Activated CD4-positive, alpha-beta T cell treated with anti-CD3 and anti-CD28 coated beads, Interleukin-10, Interleukin-2, amounts not matched to agents 100 ng/mL and 50 ng/mL, durations not matched to agents 16 hours and 8 hours (primary cell): ENCODE measurements around the gene FYB1.

Experiments used
- DNase-seq: peaks from one replicate; pipeline ENCODE4 v3.0.0-alpha.2; 2020

Gene FYB1

DNA sequence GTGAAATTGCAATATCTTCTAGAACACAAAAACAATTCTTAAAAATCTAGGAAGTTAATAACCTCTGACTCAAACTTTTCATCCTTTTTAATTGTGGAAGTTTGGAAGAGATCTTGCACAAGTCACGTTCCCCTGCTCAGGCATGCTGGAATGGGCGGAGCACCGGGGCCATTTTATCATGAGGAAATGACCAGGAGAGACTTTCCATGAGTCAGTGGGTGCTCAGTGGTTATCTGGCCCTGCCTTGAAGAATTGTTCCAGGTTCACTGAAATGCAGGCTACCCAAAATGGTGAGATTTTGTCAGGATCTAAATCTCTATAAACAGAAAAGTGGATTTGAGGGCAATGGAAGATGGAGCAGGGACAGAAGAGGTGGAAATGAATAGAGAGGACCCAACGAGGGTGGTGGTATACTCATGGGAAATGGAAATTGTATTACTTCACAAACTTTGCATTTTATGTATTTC lies 61.2 kb downstream of the FYB1 start:
- DNase-seq, result no peak

GRCh38 chr5:39157701-39158100 lies 61.7 kb downstream of the FYB1 start:
- no peak for DNase-seq

DNA sequence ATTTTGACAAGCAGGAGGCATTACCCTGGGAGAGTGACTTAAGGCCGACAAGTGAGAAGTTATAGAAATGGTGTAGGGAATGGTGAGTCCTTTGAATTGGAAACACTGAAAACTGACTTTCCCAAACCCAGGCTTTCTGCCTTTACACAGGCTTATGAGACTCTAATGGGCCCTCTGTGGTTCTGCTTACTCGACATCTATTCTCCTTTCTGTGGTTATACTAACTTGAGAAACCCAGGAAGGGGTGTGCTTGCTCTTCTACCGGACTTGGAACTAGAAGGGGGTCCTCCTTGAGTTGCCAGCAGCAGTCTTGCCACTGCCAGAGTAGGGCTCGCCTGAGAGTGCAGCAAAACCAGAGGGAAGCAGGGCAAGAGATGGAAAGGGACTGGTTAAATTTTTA lies 63.3 kb downstream of the FYB1 start:
- no peak for DNase-seq

DNA sequence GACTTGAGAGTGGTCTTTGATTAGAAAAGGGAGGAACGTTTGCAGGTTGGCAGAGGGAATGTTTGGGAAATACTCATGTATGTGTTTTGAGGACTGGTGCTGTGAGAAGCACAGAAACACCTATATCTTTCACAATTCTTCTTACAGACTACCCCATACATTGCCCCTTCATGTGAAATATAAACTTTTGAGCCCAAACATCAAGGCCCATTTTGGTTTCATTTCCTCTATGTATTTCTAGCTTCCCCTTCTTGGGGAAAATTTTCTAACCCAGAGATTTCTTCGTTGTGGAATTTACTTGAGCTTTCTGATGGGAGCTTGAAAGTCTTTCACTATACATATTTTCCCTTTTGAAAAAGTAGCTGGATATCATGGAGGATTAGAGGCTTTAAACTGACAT lies 67.6 kb downstream of the FYB1 start:
- no peak for DNase-seq

GRCh38 chr5:39149966-39150365 lies 69.4 kb downstream of the FYB1 start:
- DNase-seq, result no peak

DNA sequence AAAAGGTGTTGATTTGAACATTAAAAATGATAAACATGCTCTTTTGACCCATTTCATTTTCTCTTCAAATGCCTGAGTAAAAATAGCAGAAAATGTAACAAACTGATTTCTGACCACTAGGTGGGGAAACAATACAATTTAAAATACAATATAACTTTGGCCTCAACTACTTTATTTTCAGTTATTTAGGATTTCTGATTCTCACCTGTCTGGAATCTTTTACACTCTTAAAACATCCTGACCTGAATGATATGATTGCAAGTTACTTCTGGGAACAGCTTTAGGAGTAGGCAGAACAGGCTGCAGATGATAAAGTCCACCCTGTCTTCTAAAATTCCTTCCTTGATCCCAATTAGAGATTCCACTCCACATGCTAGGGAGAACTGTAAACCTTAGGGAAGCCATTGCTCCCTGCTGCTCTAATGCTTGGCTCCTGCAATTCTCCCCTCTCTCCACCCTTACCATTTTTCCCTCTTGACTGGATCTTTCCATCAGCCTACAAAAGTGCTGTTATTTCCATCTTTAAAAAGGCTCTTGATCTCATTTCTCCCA lies 70.3 kb downstream of the FYB1 start:
- DNase-seq, result peak; percentile 41

DNA sequence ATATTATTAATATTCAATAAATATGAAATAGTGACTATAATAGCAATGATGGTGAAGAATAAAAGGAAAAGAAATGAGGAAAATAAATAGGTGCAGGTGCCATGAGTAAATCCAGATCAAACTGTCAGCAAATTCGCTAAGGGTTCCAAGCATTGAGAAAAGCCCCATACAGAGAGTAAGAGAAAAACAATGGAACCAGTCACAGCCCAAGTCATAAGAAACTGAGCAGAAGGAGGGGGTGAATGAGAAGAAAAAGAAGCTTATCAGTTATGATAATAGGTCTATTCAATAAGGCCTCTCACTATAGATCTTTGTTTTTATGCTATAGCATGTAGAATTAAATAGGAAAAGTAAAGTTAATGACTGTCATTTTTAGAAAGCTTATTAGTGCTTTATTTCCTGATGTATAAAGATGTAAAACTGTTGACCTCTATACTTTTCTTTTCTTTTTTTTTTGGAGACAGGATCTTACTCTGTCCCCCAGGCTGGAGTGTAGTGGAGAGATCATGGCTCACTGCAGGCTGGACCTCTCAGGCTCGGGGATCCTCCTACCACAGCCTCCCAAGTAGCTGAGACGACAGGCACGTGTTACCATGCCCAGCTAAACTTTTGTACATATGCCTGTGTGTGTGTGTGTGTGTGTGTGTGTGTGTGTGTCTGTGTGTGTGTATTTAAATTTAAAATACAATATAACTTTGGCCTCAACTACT lies 72.4 kb downstream of the FYB1 start:
- no peak for DNase-seq

DNA sequence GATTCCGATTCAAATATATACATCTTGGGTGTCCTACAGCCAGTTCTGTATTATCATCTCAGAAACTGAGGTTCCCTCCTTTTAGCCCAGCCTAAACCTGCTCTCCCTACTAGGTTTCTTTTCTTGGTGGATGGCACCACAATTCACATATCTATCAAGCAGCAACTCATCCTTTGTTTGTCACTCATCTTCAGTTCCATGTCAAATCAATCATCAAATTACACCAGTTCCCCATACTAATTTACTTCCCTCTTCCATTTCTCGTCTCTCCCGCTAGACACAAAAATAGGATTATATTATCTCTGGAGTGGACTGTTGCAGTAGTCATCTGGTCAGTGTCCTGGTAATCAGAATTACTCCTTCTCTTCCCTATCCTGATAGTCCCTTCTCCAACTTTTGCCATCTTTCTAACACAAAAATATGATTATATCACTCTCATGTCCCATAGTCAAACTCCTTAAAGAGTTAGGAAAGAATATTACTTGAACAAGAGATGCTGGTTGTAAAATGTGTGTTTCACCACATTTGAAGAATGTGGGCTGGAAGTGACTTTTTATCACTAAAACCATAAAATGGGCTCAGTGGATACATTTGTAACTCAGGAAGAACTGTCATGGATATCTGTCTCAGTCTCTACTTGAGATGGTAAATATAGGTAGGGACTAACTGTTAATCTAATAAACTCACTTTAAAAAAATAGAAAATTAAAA lies 76.1 kb downstream of the FYB1 start:
- no peak for DNase-seq

GRCh38 chr5:39140558-39141168 lies 78.7 kb downstream of the FYB1 start:
- DNase-seq, result no peak

DNA sequence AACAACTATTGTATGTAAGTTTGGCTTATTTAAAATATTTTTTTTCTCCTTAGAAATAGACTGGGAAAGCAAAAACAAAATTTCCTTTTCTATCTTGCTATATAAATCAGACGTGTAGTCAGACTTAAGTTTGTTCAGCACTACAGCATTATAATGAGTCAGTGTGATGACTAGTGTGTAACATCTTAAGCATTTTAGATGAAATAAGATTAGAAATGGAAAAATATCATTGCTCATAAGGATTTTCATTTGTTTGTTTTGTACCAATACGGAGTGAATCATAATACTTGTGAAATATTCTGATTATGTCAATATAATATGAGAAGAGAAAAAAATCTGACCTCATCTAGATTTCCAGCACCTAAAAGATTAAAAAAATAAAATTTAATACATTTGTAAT lies 80.5 kb downstream of the FYB1 start:
- DNase-seq, result no peak

GRCh38 chr5:39137819-39138451 lies 81.4 kb downstream of the FYB1 start:
- DNase-seq, result no peak

DNA sequence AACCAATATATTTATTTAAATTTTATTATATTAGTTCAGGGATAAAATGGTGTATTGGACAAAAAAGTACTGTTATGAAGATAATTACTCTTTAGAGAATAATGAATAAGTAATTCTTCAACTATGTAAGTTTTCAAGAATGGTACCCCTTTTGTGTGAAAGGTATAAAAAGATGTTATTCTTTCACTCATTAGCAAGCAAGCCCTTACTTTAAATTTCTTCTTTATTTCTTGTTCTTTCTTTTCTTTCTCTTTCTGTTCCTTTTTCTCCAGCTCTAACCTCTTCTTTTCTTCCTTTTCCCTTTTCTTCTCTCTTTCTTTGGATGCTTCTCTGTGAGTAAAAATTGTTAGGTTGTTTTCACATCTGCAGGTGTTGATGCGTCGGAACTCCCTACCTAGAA lies 82.0 kb downstream of the FYB1 start:
- no peak for DNase-seq

GRCh38 chr5:39132792-39133191 lies 86.6 kb downstream of the FYB1 start:
- DNase-seq, result no peak

DNA sequence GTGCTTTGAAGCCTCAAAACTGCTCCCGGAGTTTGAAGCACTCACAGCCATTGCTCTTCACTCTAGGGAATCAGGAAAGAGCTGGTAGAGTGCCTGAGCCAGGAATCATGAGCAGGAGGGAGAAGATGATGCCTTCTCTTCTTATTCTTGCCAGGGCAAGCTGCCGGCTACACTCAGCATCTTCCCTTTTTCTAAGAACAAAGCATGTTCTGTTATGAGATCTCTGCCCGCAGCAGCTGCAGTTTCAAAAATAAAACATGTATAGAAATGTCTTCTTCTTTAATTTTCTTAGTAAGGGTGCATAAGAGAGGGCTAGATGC lies 87.3 kb downstream of the FYB1 start:
- no peak for DNase-seq

DNA sequence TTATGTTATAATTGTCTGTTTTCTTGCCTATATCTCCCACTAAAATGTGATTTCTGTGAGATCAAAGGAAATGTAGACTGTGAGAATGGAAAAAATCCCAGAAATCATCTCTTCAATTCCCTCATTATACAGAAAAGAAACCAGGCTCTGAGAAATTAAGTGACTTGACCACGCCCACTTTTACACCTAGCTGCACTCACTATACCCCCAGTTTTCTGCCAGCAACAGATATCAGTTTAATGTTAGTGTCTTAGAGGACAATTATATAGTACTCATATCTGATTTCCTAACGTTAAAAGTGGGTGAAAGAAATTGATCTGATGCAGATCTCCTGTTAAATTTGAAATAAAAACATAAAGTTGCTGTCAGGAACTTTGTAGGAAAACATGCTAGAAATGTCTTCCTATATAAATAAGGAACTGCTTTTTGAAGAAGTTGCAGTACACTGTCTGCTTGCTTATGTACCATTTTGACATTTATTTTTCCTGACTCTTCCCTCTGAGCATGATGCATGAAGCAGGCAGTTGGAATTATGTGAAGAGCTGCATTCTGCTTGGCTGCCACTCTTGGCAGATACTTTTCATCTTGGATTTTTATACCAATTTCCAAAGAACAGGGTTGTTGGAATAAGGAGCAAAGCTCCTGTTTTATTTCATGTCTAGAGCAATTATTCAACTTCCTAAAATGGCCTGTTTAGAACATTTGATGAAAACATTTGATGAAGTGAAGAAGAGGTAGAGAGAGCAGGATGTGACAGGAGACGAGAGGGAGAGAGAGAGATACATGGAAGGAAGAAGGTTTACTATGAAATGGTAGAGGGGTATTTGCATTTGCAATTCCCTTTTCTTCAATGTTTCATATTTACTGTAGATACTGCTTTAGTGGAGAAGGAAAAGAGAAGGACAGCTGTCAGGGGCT lies 87.9 kb downstream of the FYB1 start:
- no peak for DNase-seq

DNA sequence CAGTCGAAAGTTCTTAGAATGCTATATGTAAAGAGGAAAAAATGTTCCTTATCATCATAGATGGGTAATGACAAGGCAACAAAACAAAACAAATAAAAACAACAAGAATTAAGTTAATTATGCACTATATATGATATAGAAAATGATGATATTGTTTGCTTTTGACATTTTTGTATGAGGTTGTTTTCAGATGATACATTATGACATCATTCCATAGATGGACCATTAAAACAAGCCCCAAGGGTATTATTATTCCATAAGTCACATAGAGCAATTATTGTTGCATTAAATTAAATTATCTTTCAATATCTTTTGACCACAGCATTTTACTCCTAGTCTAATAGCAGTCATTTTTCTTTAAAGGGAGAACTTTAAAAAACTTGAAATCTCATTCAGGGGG lies 88.6 kb downstream of the FYB1 start:
- DNase-seq, result no peak

GRCh38 chr5:39121922-39122321 lies 97.4 kb downstream of the FYB1 start:
- DNase-seq, result no peak

DNA sequence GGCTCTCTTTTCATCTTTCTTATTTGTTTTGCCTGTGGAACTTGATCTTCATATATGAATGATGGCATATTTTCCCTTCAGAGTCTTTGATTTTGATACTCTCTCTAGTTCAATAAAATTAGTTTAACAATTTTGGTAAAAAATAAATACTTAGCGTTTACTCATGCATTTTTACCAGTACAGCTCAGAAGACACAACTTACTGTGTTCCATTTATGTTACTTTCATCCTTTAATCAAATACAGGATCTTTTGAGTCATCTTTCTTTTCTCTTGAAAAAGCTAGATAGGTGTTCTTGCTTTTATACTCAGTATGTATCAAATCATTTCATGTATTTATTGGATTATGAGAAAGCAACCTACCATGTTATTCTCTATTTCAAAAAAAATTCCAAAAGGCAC lies 98.0 kb downstream of the FYB1 start:
- DNase-seq, result no peak

DNA sequence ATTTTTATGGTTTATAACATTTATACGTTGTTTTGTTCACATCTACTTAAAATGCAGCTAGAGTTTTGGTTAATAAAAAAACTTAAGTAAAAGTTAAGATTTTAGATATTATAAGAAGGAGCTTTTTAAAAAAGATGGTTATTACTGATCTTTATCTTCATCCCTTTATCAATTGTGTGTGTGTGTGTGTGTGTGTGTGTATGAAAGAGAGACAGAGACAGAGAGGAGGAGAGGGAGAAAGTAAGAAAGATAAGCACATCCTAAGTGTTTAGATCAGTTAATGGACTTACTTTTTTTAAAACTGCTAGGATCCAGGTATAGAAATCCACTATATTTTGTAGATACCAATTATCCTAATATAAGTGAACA lies 99.3 kb downstream of the FYB1 start:
- DNase-seq, result no peak

DNA sequence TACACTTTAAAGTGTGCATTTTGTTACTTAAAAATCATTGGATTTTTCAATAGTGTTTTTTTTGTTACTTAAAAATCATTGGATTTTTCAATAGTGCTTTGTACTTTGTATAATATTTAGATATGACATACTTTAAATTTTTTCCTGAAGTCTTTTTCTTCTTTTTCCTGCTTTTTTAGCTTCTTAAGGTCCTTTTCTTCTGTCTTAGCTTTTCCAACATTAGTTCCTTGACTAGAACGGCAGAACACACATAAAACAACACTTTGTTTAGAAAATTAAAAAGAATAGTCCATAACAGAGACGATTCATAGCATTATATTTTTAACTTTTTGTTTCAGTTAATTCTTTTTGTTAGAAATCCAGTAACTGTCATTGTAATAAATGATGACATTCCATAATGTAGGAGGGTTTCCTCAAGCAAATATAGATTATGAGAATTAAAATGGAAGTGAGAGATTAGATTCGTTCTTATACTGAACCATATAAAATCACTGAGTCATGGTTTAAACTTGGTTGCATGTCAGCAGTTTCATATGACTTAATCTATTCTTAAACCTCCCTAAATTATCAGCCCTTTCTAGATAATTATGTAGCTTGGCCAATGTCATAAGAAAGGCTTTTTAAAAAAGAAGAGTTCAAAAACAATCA lies 99.8 kb downstream of the FYB1 start:
- no peak for DNase-seq

GRCh38 chr5:39118638-39119037 lies 100.7 kb downstream of the FYB1 start:
- no peak for DNase-seq

- DNase-seq, result no peak
Observed at GRCh38 chr5:39117401-39117800, 102.0 kb downstream of the FYB1 start.
